MG63 (cell line): ENCODE data around the gene FFAR1. TPM values are rescaled to one million over a fixed set of nuclear protein-coding genes. Genes with fewer than 3 reads are reported as not detected.

ENCODE experiments used
- DNase-seq: peaks from one replicate; pipeline ENCODE4 v3.0.0-alpha.2; 2020
- H3K27me3 ChIP-seq: fragments of 250-450 bp; sonication (Bioruptor Pico); 2 replicates; pipeline ENCODE4 v1.5.1; 2020; ENCODE audit warnings: mild to moderate bottlenecking, moderate library complexity
- H3K36me3 ChIP-seq: fragments of 250-450 bp; sonication (Bioruptor Pico); 2 replicates; pipeline ENCODE4 v1.5.1; 2020; ENCODE audit warnings: mild to moderate bottlenecking, moderate library complexity
- H3K4me3 ChIP-seq: fragments of 250-450 bp; sonication (Bioruptor Pico); 2 replicates; pipeline ENCODE4 v1.5.1; 2020; ENCODE audit warnings: mild to moderate bottlenecking, moderate library complexity
- H3K9me3 ChIP-seq: fragments of 250-450 bp; sonication (Bioruptor Pico); 2 replicates; pipeline ENCODE4 v1.5.1; 2020; ENCODE audit warnings: mild to moderate bottlenecking, moderate library complexity
- total RNA-seq: library from RNA; depleted of rRNA; stranded (reverse); fragments of >200 nt; shearing (Covaris generic); gene quantifications from 2 replicates; pipeline ENCODE4 v1.2.3, GENCODE V29; 2014; ENCODE audit warnings: low replicate concordance

The FFAR1 gene
- total RNA-seq, 1 experiment from 2014 or later, result not detected

DNA sequence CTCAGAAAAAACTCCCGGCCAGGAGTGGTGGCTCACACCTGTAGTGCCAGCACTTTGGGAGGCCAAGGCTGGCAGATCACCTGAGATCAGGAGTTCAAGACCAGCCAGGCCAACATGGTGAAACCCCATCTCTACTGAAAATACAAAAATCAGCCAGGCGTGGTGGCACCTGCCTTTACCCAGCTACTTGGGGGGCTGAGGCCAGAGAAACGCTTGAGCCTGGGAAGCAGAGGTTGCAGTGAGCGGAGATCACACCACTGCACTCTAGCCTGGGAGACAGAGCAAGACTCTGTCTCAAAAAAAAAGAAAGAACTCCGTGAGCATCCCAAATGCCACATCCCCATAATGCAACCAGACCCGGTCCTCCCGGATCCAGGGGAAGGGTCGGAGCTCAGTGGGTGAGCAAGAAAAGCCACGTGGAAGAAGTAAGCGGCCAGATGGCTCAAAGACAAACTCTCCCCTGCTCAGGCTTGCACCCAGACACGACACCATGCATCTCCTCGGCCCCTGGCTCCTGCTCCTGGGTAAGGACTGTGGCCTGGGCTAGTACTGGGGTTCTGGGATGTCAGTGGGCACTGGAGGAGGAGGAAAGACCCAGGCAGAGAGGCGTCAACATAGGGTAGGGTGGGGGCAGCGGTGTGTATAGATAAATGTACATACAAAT is 16.0 kb upstream of the FFAR1 start:
- H3K27me3 ChIP-seq, result no peaks in the 10 kb centered on the region; the same call in none of the 2 replicates

DNA sequence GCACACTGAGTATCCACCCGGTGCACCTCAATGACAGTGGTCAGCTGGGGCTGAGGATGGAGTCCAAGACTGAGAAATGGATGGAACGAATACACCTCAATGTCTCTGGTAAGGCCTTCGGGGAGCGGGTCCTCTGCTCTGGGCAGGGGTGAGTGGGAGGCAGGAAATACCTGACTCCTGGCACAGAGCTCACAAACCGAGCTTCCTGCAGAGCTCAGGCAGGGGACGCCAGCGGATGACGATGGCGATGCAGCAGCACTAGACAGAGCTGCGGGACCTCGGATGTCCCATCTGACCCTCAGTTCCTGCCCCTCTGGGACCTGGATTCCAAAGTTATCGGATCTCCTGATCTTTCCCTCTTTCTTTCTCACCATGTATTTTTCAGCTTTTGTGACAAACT is 14.9 kb upstream of the FFAR1 start:
- H3K4me3 ChIP-seq, result no peak overlapping the region
- DNase-seq, result no peak
- H3K36me3 ChIP-seq, result no peaks in the 10 kb centered on the region
- H3K9me3 ChIP-seq, result no peaks in the 10 kb centered on the region
- no peaks in the 10 kb centered on the region; the same call in 1 of the 2 replicates for H3K27me3 ChIP-seq

More for the DNA sequence above, 16.0 kb upstream of the FFAR1 start:
- no peaks in the 10 kb centered on the region for H3K36me3 ChIP-seq
- no peak for DNase-seq
- H3K4me3 ChIP-seq, result no peak overlapping the region
- H3K9me3 ChIP-seq, result no peaks in the 10 kb centered on the region

DNA sequence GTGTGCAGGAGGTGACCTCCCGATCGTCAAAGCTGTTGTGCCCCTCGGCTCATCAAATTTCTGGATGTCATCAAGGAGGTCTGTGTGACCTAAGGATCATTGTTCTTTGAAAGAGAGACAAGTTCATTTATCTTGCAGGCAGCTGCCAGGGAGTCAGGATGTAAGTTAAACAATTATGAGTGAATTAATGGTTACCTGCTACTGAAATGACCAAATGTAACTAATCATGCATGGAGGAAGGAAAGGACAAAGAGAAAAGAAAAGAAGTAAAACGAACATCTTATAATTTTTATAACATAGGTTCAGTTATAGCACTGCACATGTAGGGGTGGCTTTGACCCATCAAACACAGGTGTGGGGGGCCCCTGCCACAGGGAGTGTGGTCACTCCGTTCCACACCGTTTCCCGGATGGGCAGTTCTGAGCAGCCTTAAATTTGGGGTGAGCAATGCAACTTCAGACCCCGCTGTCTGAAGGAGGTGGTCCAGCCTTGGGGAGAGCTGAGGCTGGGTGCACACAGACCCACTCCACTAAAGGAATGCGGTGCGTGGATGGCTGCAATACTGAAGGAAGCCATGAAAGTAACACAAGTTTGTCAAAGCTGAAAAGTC is 13.5 kb upstream of the FFAR1 start:
- Histone ChIP-seq H3K4me3 (no peak overlapping the region), H3K36me3 (no peaks in the 10 kb centered on the region), H3K9me3 (no peaks in the 10 kb centered on the region), H3K27me3 (no peaks in the 10 kb centered on the region; the same call in 1 of the 2 replicates)
- no peak for DNase-seq

- H3K9me3 ChIP-seq, result no peaks in the 10 kb centered on the region
- no peaks in the 10 kb centered on the region for H3K36me3 ChIP-seq
- no peaks in the 10 kb centered on the region for H3K27me3 ChIP-seq
- DNase-seq, result no peak
- H3K4me3 ChIP-seq, result no peak overlapping the region
Observed at GRCh38 chr19:35336166-35336955, 11.3 kb upstream of the FFAR1 start.

DNA sequence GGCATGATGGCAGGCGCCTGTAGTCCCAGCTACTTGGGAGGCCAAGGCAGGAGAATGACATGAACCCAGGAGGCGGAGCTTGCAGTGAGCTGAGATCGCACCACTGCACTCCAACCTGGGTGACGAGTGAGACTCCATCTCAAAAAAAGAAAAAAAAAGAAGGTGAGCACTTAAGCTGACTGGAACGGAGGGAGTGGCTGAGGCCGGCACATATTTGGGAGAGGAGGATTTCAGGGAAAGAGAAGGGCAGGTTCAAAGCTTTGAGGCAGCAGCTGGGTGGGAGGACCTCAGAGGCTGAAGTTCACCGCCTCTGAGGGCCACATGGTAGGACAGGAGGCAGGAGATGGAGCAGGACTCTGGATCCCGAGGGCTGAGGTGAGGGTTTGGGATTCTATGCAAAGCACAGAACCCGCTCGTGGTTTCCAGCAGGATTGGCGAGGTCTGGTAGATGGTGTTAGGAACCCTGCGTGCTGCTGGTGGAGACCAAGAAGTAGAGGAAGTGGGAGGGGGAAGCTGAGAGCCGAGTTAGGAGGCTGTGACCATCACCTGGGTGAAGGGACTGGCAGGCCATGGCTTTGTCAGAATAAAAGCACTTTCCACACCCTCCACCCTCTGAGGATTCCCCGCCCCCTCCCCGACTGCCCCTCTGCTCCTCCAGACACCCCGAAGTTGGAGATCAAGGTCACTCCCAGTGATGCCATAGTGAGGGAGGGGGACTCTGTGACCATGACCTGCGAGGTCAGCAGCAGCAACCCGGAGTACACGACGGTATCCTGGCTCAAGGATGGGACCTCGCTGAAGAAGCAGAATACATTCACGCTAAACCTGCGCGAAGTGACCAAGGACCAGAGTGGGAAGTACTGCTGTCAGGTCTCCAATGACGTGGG is 10.4 kb upstream of the FFAR1 start:
- no peak overlapping the region for H3K4me3 ChIP-seq
- no peaks in the 10 kb centered on the region for H3K27me3 ChIP-seq
- H3K9me3 ChIP-seq, result no peaks in the 10 kb centered on the region
- H3K36me3 ChIP-seq, result no peaks in the 10 kb centered on the region
- DNase-seq, result no peak

GRCh38 chr19:35337984-35338296 is 9.8 kb upstream of the FFAR1 start:
- no peaks in the 10 kb centered on the region for H3K9me3 ChIP-seq
- DNase-seq, result no peak
- no peak overlapping the region for H3K4me3 ChIP-seq
- H3K36me3 ChIP-seq, result no peaks in the 10 kb centered on the region
- H3K27me3 ChIP-seq, result no peaks in the 10 kb centered on the region

DNA sequence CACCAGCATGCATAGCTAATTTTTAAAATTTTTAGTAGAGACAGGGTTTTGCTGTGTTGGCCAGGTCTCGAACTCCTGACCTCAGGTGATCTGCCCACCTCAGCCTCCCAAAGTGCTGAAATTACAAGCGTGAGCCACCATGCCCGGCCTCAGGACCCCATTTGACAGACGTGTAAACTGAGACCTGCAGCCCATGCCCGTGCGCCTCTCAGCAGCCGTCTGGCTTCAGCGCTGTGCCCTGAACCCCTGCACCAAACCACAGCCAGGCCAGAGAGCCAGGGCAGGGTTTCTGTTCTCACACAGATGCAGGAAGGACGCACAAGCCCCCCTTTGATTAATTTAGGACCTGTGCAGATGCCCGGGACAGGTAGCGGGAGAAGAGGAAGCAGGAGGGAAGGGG is 7.3 kb upstream of the FFAR1 start:
- no peak for DNase-seq
- H3K9me3 ChIP-seq, result no peaks in the 10 kb centered on the region
- no peaks in the 10 kb centered on the region for H3K36me3 ChIP-seq
- H3K27me3 ChIP-seq, result peaks cover 3% of the 10 kb centered on the region; the same call in 1 of the 2 replicates
- H3K4me3 ChIP-seq, result no peak overlapping the region

GRCh38 chr19:35341006-35341405 is 6.7 kb upstream of the FFAR1 start:
- H3K36me3 ChIP-seq, result no peaks in the 10 kb centered on the region

DNA sequence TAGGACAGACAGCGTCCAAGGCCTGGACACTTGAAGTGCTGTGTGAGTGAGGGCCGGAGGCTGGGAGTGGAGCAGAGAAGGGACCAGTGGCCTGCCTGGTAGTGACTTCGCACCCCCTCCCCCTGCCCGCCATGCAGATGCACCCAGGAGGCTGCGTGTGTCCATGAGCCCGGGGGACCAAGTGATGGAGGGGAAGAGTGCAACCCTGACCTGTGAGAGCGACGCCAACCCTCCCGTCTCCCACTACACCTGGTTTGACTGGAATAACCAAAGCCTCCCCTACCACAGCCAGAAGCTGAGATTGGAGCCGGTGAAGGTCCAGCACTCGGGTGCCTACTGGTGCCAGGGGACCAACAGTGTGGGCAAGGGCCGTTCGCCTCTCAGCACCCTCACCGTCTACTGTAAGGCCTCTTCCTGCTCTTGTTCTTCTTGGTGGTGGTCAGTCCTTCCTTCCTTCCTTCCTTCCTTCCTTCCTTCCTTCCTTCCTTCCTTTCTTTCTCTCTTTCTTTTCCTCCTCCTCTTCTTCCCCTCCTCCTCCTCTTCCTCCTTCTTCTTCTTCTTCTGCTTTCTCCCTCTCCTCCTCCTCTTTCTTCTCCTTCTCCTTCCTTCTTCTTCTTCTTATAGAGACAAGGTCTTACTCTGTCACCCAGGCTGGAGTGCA is 6.0 kb upstream of the FFAR1 start:
- Histone ChIP-seq H3K4me3 (no peak overlapping the region), H3K27me3 (peaks cover 13% of the 10 kb centered on the region; the same call in 1 of the 2 replicates), H3K9me3 (no peaks in the 10 kb centered on the region), H3K36me3 (no peaks in the 10 kb centered on the region)
- no peak for DNase-seq

More at GRCh38 chr19:35341006-35341405, 6.7 kb upstream of the FFAR1 start:
- Histone ChIP-seq H3K4me3 (no peak overlapping the region), H3K27me3 (peaks cover 8% of the 10 kb centered on the region; the same call in 1 of the 2 replicates), H3K9me3 (no peaks in the 10 kb centered on the region)
- DNase-seq, result no peak

- Histone ChIP-seq H3K9me3 (no peaks in the 10 kb centered on the region), H3K4me3 (no peak overlapping the region), H3K27me3 (peaks cover 15% of the 10 kb centered on the region), H3K36me3 (no peaks in the 10 kb centered on the region)
- DNase-seq, result no peak
Observed at GRCh38 chr19:35342430-35342829, 5.3 kb upstream of the FFAR1 start.

- no peaks in the 10 kb centered on the region for H3K9me3 ChIP-seq
- H3K27me3 ChIP-seq, result peaks cover 20% of the 10 kb centered on the region
- no peak overlapping the region for H3K4me3 ChIP-seq
- DNase-seq, result no peak
- no peaks in the 10 kb centered on the region for H3K36me3 ChIP-seq
Observed at GRCh38 chr19:35344511-35345031, 3.1 kb upstream of the FFAR1 start.

DNA sequence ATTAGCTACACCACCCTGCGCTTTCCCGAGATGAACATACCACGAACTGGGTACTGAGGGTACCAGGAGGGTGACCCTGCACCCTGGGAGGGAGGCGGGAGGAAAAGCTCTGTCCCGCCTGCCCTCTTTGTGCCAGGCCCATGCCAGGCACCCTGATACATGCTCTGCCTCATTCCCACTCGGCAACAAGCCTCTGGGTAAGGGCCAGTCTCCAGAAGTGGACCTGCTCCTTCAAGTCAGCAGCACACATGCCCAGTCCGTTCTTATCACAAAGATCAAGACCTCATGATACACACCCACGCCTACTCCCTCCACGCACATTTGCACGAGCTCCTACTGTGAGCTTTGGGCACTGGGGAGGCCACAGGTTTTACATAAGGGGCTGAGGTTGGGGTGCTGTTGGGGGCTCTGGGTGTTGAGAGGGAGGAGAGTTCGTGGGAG is 2.0 kb upstream of the FFAR1 start:
- no peak for DNase-seq
- Histone ChIP-seq H3K27me3 (peaks cover 20% of the 10 kb centered on the region), H3K36me3 (no peaks in the 10 kb centered on the region), H3K4me3 (no peak overlapping the region), H3K9me3 (no peaks in the 10 kb centered on the region)

GRCh38 chr19:35346193-35347052 is 1.3 kb upstream of the FFAR1 start:
- no peaks in the 10 kb centered on the region for H3K9me3 ChIP-seq
- H3K36me3 ChIP-seq, result no peaks in the 10 kb centered on the region
- DNase-seq, result no peak
- H3K27me3 ChIP-seq, result peaks cover 20% of the 10 kb centered on the region
- no peak overlapping the region for H3K4me3 ChIP-seq

GRCh38 chr19:35347930-35348298 is 212 bp downstream of the FFAR1 start:
- no peak for DNase-seq
- H3K36me3 ChIP-seq, result no peaks in the 10 kb centered on the region
- no peak overlapping the region for H3K4me3 ChIP-seq
- no peaks in the 10 kb centered on the region for H3K9me3 ChIP-seq
- H3K27me3 ChIP-seq, result peaks cover 20% of the 10 kb centered on the region

DNA sequence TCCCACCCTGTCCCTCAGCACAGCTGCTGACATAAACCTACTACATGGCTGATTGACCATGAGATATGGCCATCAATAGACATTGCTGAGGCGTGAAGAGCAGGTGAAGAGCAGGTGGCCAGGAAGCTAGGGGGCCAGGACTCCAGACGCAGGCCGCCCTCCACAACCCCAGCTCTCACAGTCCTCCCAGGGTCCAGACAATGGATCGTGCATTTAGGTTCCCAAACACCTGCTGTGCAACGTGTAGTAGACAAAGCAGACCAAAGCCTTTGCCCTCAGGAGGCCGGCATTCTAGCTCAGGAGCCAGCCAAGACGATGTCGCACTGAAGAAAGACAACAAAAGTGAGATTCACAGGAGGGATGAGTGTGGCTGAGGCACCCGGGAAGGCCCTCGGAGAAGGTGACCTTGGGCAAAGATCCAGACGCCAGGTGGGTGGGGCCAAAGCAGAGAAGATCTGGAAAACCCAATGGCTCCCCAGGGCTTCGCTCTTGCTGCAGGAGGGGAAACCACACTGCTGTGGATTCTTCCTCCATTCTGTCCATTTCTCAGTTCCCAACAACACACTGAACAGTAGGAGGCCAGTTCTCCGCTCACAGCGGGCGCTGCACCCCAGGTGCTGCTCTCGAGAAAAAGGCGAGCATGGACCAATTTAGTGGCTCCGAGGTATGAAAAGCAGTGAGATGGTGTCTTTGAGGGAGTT is 1.4 kb downstream of the FFAR1 start:
- H3K27me3 ChIP-seq, result peaks cover 24% of the 10 kb centered on the region
- H3K36me3 ChIP-seq, result no peaks in the 10 kb centered on the region
- H3K4me3 ChIP-seq, result no peak overlapping the region
- DNase-seq, result no peak
- H3K9me3 ChIP-seq, result no peaks in the 10 kb centered on the region
